Measurements from ENCODE around the gene STRN. TPM values are rescaled to one million over a fixed set of nuclear protein-coding genes. Genes with fewer than 3 reads are reported as not detected.
"Not testable (repeated sequence)": the region's sequence is repeated elsewhere in the genome, so short reads cannot be mapped to it uniquely, and the experiment has no call there.

STRN gene
- total RNA-seq, 2 experiments from 2014 or later = 20.4 to 20.8 TPM

- ChIA-PET CTCF (no interaction called here), POLR2A (no interaction called here)
- H3K27ac ChIP-seq (ENCODE audit: low read depth in 1 of 2, low read length in 2 of 2) = no peak overlapping the region
Observed at GRCh38 chr2:36951574-36951973, 14.8 kb downstream of the STRN start.

GRCh38 chr2:36951027-36951518, 15.3 kb downstream of the STRN start:
- H3K27me3 ChIP-seq (ENCODE audit: control insufficient read depth in 1 of 2, insufficient read depth in 2 of 2, low read length in 2 of 2) = no peaks in the 10 kb centered on the region
- intact Hi-C loops (cut with DNase I, micrococcal nuclease) = no loop called here
- Mint-ChIP-seq H3K4me3 (no peak overlapping the region), H3K9me3 (no peaks in the 10 kb centered on the region), H3K27ac (no peak overlapping the region), H3K4me1 (ENCODE audit: low read depth) (peaks cover 57% of the 10 kb centered on the region), H3K27me3 (no peaks in the 10 kb centered on the region), H3K36me3 (ENCODE audit: low read depth) (peaks cover 12% of the 10 kb centered on the region)
- DNase-seq = no peak
- ChIA-PET POLR2A (no interaction called here), CTCF (no interaction called here)
- no peaks in the 10 kb centered on the region for H3K9me3 ChIP-seq (ENCODE audit: control insufficient read depth in 1 of 2, insufficient read depth in 1 of 2, low read length in 2 of 2)
- no peak overlapping the region for H3K27ac ChIP-seq (ENCODE audit: low read depth in 1 of 2, low read length in 2 of 2)
- H3K36me3 ChIP-seq (ENCODE audit: insufficient read depth, low read length) = peaks cover 4% of the 10 kb centered on the region
- TF ChIP-seq CTCF (IDR thresholded peaks at IDR 0.05) = no peak
- H3K4me1 ChIP-seq (ENCODE audit: insufficient read depth, low read length) = no peaks in the 10 kb centered on the region
- no peak overlapping the region for H3K4me3 ChIP-seq (ENCODE audit: low read length)
- ATAC-seq (ENCODE audit: poor library complexity) = no peak

More at GRCh38 chr2:36951574-36951973, 14.8 kb downstream of the STRN start:
- H3K4me1 ChIP-seq (ENCODE audit: insufficient read depth, low read length) = no peaks in the 10 kb centered on the region
- no peak overlapping the region for H3K4me3 ChIP-seq (ENCODE audit: low read length)
- H3K27ac Mint-ChIP-seq = no peak overlapping the region
- no peak for DNase-seq
- intact Hi-C loops (cut with DNase I, micrococcal nuclease) = no loop called here
- TF ChIP-seq CTCF (IDR thresholded peaks at IDR 0.05) = no peak
- no peaks in the 10 kb centered on the region for H3K27me3 Mint-ChIP-seq
- H3K9me3 Mint-ChIP-seq = no peaks in the 10 kb centered on the region
- peaks cover 62% of the 10 kb centered on the region for H3K4me1 Mint-ChIP-seq (ENCODE audit: low read depth)
- H3K36me3 Mint-ChIP-seq (ENCODE audit: low read depth) = peaks cover 12% of the 10 kb centered on the region
- H3K27me3 ChIP-seq (ENCODE audit: control insufficient read depth in 1 of 2, insufficient read depth in 2 of 2, low read length in 2 of 2) = no peaks in the 10 kb centered on the region
- H3K9me3 ChIP-seq (ENCODE audit: control insufficient read depth in 1 of 2, insufficient read depth in 1 of 2, low read length in 2 of 2) = no peaks in the 10 kb centered on the region
- no peak overlapping the region for H3K4me3 Mint-ChIP-seq
- no peak for ATAC-seq (ENCODE audit: poor library complexity)
- H3K36me3 ChIP-seq (ENCODE audit: insufficient read depth, low read length) = peaks cover 4% of the 10 kb centered on the region

GRCh38 chr2:36949845-36950244, 16.5 kb downstream of the STRN start:
- H3K4me3 ChIP-seq (ENCODE audit: low read length) = no peak overlapping the region
- no peaks in the 10 kb centered on the region for H3K9me3 ChIP-seq (ENCODE audit: control insufficient read depth in 1 of 2, insufficient read depth in 1 of 2, low read length in 2 of 2)
- no peak for TF ChIP-seq CTCF (IDR thresholded peaks at IDR 0.05)
- no peak overlapping the region for H3K27ac Mint-ChIP-seq
- POLR2A ChIA-PET = no interaction called here
- peaks cover 13% of the 10 kb centered on the region for H3K36me3 Mint-ChIP-seq (ENCODE audit: low read depth)
- H3K9me3 Mint-ChIP-seq = no peaks in the 10 kb centered on the region
- no peak overlapping the region for H3K4me3 Mint-ChIP-seq
- ATAC-seq (ENCODE audit: poor library complexity) = no peak
- H3K4me1 Mint-ChIP-seq (ENCODE audit: low read depth) = peaks cover 46% of the 10 kb centered on the region
- intact Hi-C loops (cut with DNase I, micrococcal nuclease) = no loop called here
- H3K4me1 ChIP-seq (ENCODE audit: insufficient read depth, low read length) = no peaks in the 10 kb centered on the region
- CTCF ChIA-PET = interaction anchor here (0.7 kb wide), 1 partner anchor 227 kb away, joined by 4 read pairs; no protein-coding TSS in a partner anchor
- peaks cover 4% of the 10 kb centered on the region for H3K36me3 ChIP-seq (ENCODE audit: insufficient read depth, low read length)
- no peaks in the 10 kb centered on the region for H3K27me3 Mint-ChIP-seq
- H3K27me3 ChIP-seq (ENCODE audit: control insufficient read depth in 1 of 2, insufficient read depth in 2 of 2, low read length in 2 of 2) = no peaks in the 10 kb centered on the region
- DNase-seq = no peak
- no peak overlapping the region for H3K27ac ChIP-seq (ENCODE audit: low read depth in 1 of 2, low read length in 2 of 2)

GRCh38 chr2:36945240-36945639, 21.1 kb downstream of the STRN start:
- CTCF ChIA-PET; H3K9me3 Mint-ChIP-seq; H3K27ac ChIP-seq (ENCODE audit: low read depth in 1 of 2, low read length in 2 of 2); DNase-seq; H3K4me1 ChIP-seq (ENCODE audit: insufficient read depth, low read length); H3K4me3 Mint-ChIP-seq; POLR2A ChIA-PET; H3K27ac Mint-ChIP-seq; H3K36me3 Mint-ChIP-seq (ENCODE audit: low read depth); H3K27me3 Mint-ChIP-seq; intact Hi-C loops (cut with DNase I, micrococcal nuclease); ATAC-seq (ENCODE audit: poor library complexity); H3K36me3 ChIP-seq (ENCODE audit: insufficient read depth, low read length); H3K9me3 ChIP-seq (ENCODE audit: control insufficient read depth in 1 of 2, insufficient read depth in 1 of 2, low read length in 2 of 2); H3K4me3 ChIP-seq (ENCODE audit: low read length); H3K27me3 ChIP-seq (ENCODE audit: control insufficient read depth in 1 of 2, insufficient read depth in 2 of 2, low read length in 2 of 2): not testable (repeated sequence)
- H3K4me1 Mint-ChIP-seq (ENCODE audit: low read depth) = peaks cover 20% of the 10 kb centered on the region

Data from CD4-positive, alpha-beta T cell (primary cell).